Muscle of leg (tissue), 11 donors: ENCODE measurements around the gene MSS51. TPM values are rescaled to one million over a fixed set of nuclear protein-coding genes. Genes with fewer than 3 reads are reported as not detected.

Source experiments
- DNase-seq: peaks from one replicate; pipeline ENCODE4 v3.0.0; 2013
- H3K27ac ChIP-seq: one replicate; pipeline ENCODE4 v1.5.1; 2013; ENCODE audit warnings: mild to moderate bottlenecking, low read length, control low read depth
- H3K27me3 ChIP-seq: one replicate; pipeline ENCODE4 v1.6.1; 2013; ENCODE audit warnings: low read length; ENCODE audit not compliant: control insufficient read depth, insufficient read depth
- H3K36me3 ChIP-seq: one replicate; pipeline ENCODE4 v1.6.1; 2013; ENCODE audit warnings: low read length; ENCODE audit not compliant: control insufficient read depth, insufficient read depth
- H3K4me1 ChIP-seq: one replicate; pipeline ENCODE4 v1.6.1; 2013; ENCODE audit warnings: low read length; ENCODE audit not compliant: control insufficient read depth, insufficient read depth
- H3K4me3 ChIP-seq: one replicate; pipeline ENCODE4 v1.5.1; 2013; ENCODE audit warnings: low read length, control low read depth
- H3K9me3 ChIP-seq: replicated peaks from 2 replicates; pipeline ENCODE4 v1.6.1; 2013; ENCODE audit warnings: low read depth, low read length; ENCODE audit not compliant: control insufficient read depth
- WGBS: methylation state at CpG from one replicate; pipeline ENCODE4 v1.1.5; 2013; ENCODE audit warnings: missing lambda C conversion rate; ENCODE audit not compliant: insufficient coverage; 5-methylcytosine and 5-hydroxymethylcytosine counted together
- polyA plus RNA-seq, 8 donors: library from polyadenylated mRNA; unstranded; fragments of 120-200 nt; gene quantifications; one replicate each; pipeline versions ENCODE4 v1.2.1 to v1.2.3, GENCODE V29; 2013; ENCODE audit warnings: inconsistent platforms in 1 of 8, low replicate concordance in 1 of 8; ENCODE audit not compliant: insufficient read length in 8 of 8, insufficient read depth in 1 of 8
- total RNA-seq: library from RNA; stranded (reverse); fragments of 120-200 nt; gene quantifications from one replicate; pipeline ENCODE4 v1.2.4, GENCODE V29; 2013

Gene MSS51
- total and polyA plus RNA-seq, 9 donors = 8.1 to 35.2 (median 25.2) TPM

DNA sequence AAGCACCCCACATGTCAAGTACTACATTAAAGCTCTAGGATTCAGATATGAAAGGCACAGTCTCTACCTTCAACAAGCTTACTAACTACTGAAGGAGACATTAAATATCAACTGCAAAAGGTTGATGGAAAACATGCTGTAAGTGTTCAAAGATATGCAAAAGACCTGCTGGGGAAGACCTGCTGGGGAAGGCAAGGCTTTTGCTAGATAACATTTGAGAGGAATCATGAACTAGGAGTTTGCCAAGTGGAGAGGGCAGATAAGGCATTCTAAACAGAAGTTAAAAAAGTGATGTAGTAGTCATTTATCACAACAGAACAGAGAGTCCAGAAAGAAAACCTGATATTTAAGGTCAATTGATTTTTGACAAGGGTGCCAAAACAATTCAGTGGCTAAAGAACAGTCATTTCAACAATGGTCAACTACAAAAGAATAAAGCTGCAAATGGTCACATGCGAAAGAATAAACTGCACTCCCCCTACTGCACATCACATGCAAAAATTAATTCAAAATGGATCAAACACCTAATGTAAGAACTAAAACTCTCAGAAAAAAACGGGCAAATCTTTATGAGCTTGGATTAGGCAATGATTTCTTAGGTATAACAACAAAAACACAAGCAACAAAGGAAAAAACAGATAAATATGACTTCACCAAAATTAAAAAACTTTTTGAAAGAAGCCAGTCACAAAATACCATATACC is 23.0 kb upstream of the MSS51 start:
- Histone ChIP-seq H3K4me1 (no peaks in the 10 kb centered on the region), H3K4me3 (no peak overlapping the region), H3K9me3 (no peaks in the 10 kb centered on the region), H3K36me3 (peaks cover 12% of the 10 kb centered on the region), H3K27me3 (no peaks in the 10 kb centered on the region), H3K27ac (no peak overlapping the region)
- WGBS = no CpG with 5 or more reads among the region's 2 CpGs
- DNase-seq = no peak

DNA sequence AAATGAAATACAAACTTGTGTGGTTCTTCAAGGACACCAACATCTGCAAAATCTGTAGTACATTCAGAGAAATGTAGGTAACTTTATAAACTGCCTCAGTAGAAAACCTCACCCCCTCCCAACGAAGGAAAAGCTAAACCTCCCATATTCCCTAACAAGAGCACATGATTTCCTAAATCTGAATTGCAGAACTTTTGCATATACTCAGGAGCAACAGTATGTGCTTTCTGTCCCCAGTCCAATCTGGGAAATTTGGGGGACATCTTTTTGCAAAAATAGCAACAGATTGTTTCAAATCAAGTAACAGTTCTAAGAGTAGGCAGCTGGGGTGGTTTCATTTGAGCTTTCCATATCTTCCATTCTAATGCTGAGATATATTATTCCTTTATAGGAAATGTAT is 15.8 kb upstream of the MSS51 start:
- no peaks in the 10 kb centered on the region for H3K4me1 ChIP-seq
- no peak overlapping the region for H3K27ac ChIP-seq
- H3K4me3 ChIP-seq = no peak overlapping the region
- no peaks in the 10 kb centered on the region for H3K27me3 ChIP-seq
- no CpG with 5 or more reads among the region's 1 CpG for WGBS
- DNase-seq = no peak
- no peaks in the 10 kb centered on the region for H3K9me3 ChIP-seq
- peaks cover 24% of the 10 kb centered on the region for H3K36me3 ChIP-seq

DNA sequence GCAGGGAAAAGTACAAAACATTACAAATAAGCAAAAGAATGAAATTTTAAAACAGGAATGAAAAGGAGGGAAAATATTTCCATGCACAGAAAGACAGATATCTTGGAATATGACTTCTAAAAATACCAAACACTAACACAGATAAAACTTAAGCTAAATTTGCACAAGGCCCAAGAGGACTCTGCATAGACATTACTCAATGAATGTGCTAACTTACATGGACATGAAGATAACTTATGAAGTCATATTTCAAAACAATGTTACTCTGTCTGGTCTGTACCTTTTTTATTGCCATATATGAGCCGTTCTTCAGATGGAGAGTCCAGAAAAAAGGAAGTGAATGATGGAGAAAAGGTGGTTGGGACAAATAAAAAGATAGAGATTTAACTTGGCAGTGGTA is 15.0 kb upstream of the MSS51 start:
- Histone ChIP-seq H3K9me3 (no peaks in the 10 kb centered on the region), H3K27ac (no peak overlapping the region), H3K27me3 (no peaks in the 10 kb centered on the region), H3K4me3 (no peak overlapping the region), H3K36me3 (peaks cover 24% of the 10 kb centered on the region), H3K4me1 (no peaks in the 10 kb centered on the region)
- DNase-seq = no peak
- WGBS = 60% methylated on average over 1 of the region's 1 CpG

DNA sequence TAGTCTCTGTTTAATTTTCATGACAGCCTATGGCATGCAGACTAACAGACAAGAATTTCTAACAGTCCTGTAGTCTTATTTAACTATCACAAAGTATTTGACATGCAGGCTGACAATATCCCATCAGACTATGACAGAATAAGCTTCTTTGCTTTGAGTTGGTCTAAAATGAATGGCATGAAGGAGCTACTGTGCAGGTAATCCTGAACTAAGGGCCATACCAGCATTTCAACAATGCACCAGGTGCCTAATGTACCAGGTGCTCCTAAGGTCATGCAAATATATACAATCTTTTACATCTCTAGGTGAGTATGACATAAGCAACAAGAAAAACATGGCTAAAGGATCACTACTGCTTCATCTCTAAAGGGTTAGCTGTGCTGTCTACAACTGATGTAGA is 13.6 kb upstream of the MSS51 start:
- Histone ChIP-seq H3K27ac (no peak overlapping the region), H3K4me1 (no peaks in the 10 kb centered on the region), H3K27me3 (no peaks in the 10 kb centered on the region), H3K9me3 (no peaks in the 10 kb centered on the region), H3K36me3 (peaks cover 22% of the 10 kb centered on the region), H3K4me3 (no peak overlapping the region)
- DNase-seq = no peak

DNA sequence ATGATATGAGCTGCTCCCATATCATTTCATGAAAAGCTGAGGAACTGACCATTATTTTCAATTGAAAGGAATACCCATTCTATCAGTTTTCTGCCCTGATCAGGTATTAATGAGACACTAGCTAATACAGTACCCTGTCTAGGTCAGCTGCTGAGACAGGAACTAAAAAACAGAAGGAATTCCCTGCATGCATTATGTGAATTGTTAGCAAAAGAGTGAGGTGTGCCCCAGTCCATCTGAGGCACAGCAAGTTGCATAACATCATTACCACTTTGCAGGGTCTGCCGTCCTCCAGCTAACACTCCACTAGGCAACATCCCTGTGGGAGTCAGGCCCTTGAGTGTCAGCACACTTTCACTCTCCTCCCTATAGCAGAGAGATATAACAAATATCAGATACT is 11.1 kb upstream of the MSS51 start:
- H3K4me1 ChIP-seq = no peaks in the 10 kb centered on the region
- H3K27me3 ChIP-seq = no peaks in the 10 kb centered on the region
- no peak for DNase-seq
- no peak overlapping the region for H3K27ac ChIP-seq
- no peaks in the 10 kb centered on the region for H3K9me3 ChIP-seq
- peaks cover 23% of the 10 kb centered on the region for H3K36me3 ChIP-seq
- no CpG with 5 or more reads among the region's 1 CpG for WGBS
- H3K4me3 ChIP-seq = no peak overlapping the region

DNA sequence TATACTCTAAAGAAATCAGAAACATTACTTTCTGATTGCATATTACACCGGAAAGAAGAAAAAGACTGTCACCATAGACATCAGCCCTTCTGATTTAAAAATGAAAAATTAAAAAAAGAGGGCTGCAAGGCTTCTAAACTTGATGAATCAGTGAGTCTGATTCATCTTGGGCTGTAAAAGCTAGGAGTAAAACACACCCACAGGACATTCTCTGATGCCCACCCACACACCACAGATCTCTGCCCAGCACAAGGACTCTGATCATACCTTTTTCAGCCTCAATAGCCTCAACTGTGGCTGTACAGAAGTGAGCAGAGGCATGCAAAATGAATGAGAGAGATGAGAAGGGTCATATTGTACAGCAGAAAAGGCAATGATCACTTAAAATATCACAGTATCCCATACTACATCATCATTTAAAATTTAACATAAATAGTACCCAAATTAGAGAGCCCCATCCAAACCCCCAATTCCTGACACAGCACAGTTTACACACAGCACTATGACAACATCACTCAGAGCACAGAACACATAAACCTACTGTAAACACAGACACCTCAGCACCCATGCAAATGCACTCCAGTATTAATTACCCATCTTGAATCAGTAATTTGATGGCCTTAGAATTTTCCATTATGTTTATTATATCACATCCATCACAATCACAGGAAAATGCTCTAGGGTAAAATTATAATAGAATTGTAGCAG is 6.4 kb upstream of the MSS51 start:
- Histone ChIP-seq H3K4me1 (no peaks in the 10 kb centered on the region), H3K4me3 (no peak overlapping the region), H3K9me3 (no peaks in the 10 kb centered on the region), H3K36me3 (peaks cover 27% of the 10 kb centered on the region), H3K27me3 (no peaks in the 10 kb centered on the region), H3K27ac (no peak overlapping the region)
- no peak for DNase-seq
- WGBS = no CpG with 5 or more reads among the region's 1 CpG

DNA sequence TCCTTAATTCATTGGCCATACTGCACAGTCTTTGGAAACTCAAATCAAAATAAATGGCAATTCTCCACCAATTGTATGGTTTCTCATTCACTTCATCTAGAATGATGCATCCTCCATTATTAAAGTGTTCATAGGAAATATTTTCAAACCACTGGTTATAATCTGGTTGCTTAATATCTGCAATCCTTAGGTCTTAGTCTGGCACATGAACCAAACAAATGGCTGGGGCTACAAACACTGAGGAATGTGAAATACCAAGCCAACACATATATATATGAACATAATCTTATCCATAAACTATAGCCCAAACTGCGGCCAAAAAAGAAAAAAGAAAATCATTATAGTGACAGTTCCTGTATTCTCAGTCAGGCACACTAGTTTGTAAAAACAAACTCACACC is 5.7 kb upstream of the MSS51 start:
- Histone ChIP-seq H3K4me1 (no peaks in the 10 kb centered on the region), H3K36me3 (peaks cover 24% of the 10 kb centered on the region), H3K4me3 (no peak overlapping the region), H3K27me3 (no peaks in the 10 kb centered on the region), H3K9me3 (no peaks in the 10 kb centered on the region), H3K27ac (no peak overlapping the region)
- DNase-seq = no peak
- no CpG with 5 or more reads among the region's 1 CpG for WGBS

DNA sequence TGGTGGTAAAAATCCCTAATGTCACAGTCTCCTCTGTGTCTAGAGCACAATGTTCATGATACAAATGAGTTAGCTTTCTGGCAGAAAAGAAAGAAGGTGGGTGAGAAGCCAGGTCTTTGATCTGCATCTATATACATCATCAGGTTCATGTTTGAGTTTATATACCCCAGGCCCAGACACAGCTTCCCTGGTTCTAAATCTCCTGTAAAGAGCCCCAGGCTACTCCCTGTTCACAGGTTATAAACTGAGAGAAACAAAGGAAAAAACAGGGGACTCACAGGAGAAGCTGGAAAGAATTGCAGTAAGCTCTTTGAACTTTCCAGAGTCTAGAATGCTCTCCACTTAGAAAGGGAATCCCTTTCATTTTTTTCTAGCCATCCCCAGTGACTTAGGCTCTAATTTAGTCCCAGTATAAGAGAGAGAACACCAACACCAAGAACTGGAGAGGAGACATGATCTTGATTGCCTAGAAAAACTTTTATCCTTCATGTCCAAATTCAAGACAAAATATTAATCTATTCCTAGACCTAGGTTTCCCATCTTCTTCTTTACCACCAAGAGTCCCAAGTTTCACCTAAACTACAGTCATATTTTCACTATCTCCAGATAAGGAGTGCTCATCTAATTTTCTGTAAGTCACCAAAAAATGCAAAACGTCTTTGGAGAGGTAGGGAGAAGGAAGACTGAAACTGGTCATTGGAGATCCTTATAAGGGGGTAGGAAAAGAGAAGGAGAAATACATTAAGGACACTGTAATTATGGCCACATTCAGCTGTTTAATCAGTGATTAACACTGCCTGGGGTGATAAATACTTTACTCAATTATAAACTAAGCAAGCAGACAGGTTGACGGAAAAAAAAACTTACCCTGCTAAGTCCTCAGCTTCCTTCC is 469 bp downstream of the MSS51 start:
- no peaks in the 10 kb centered on the region for H3K4me1 ChIP-seq
- H3K4me3 ChIP-seq = peak overlapping the region; percentile 10
- peaks cover 16% of the 10 kb centered on the region for H3K36me3 ChIP-seq
- DNase-seq = no peak
- H3K9me3 ChIP-seq = no peaks in the 10 kb centered on the region
- no peaks in the 10 kb centered on the region for H3K27me3 ChIP-seq
- H3K27ac ChIP-seq = peak overlapping the region; percentile 59
- WGBS = no CpG with 5 or more reads among the region's 2 CpGs

DNA sequence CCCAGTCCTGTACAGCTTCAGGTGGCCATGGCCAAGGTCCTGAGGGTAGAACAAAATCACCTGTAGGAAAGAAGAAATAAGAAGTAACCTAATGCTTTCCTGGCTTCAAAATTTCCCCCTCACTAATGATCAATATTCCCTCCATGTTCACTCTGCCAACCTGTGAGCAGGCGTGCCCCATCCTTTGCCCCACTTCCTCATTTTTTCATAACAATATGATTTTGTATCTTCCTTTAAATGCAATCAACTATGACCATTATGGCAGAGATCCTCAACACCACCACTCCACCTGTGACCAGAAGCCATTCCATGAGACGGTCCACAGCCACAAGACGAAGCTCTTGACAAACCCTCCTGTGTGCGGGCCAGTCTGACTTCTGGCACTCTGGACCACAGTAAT is 7.0 kb downstream of the MSS51 start:
- Histone ChIP-seq H3K36me3 (peaks cover 54% of the 10 kb centered on the region), H3K4me3 (no peak overlapping the region), H3K9me3 (no peaks in the 10 kb centered on the region), H3K27me3 (no peaks in the 10 kb centered on the region), H3K4me1 (no peaks in the 10 kb centered on the region), H3K27ac (no peak overlapping the region)
- DNase-seq = no peak
- WGBS = 100% methylated on average over 1 of the region's 4 CpGs

DNA sequence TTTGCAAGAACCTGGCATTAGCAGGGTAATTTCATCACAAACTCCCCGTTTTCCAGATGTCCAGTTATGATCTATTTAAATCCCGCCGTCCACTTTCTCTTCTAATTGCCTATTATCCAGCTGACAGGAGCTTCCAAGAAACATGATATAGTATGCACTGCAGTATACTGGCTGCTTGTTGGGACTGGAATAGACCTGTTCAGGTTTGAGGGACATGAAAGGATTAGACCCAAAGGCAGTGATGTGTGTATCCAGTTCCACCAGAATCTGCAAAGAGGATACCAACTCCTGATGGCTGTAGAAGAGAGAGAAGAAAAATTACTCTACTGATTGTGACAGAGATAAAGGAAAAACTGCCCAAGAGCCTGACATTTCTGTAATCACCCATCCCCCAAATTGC is 8.9 kb downstream of the MSS51 start:
- Histone ChIP-seq H3K4me1 (no peaks in the 10 kb centered on the region), H3K27ac (no peak overlapping the region), H3K27me3 (no peaks in the 10 kb centered on the region), H3K9me3 (no peaks in the 10 kb centered on the region), H3K36me3 (peaks cover 56% of the 10 kb centered on the region), H3K4me3 (no peak overlapping the region)
- DNase-seq = no peak
- no CpG with 5 or more reads among the region's 3 CpGs for WGBS
